HG02981 (cell line): Measurements from ENCODE around the gene GCFC2.
"Not testable (repeated sequence)": the region's sequence is repeated elsewhere in the genome, so short reads cannot be mapped to it uniquely, and the experiment has no call there.

Source experiments
- ATAC-seq: cut with Tn5 transposase; IDR thresholded peaks from one replicate; pipeline ENCODE4 v1.9.1; 2021; ENCODE audit warnings: mild to moderate bottlenecking, moderate library complexity; ENCODE audit not compliant: unreplicated experiment

Gene GCFC2

GRCh38 chr2:75710577-75711253 lies at the start of gene GCFC2:
Gene GCFC2, minus strand, starts transcription at chr2:75710915. Its CDS starts 60 bp downstream, at chr2:75710855.
- ATAC-seq, result peak; percentile 89

- ATAC-seq, result no peak
Observed at GRCh38 chr2:75752828-75753227, 42.1 kb upstream of the GCFC2 start.

GRCh38 chr2:75751824-75752468 lies 41.2 kb upstream of the GCFC2 start:
- ATAC-seq, result no peak

- ATAC-seq, result no peak
Observed at GRCh38 chr2:75751360-75751759, 40.6 kb upstream of the GCFC2 start.

- no peak for ATAC-seq
Observed at GRCh38 chr2:75737961-75738360, 27.2 kb upstream of the GCFC2 start.

GRCh38 chr2:75736276-75736675 lies 25.6 kb upstream of the GCFC2 start:
- no peak for ATAC-seq

GRCh38 chr2:75729861-75730260 lies 19.1 kb upstream of the GCFC2 start:
- ATAC-seq, result no peak

GRCh38 chr2:75728614-75729419 lies 18.1 kb upstream of the GCFC2 start:
- ATAC-seq, result no peak

GRCh38 chr2:75722687-75723086 lies 12.0 kb upstream of the GCFC2 start:
- ATAC-seq, result no peak

GRCh38 chr2:75720525-75720924 lies 9.8 kb upstream of the GCFC2 start:
- ATAC-seq, result no peak

- no peak for ATAC-seq
Observed at GRCh38 chr2:75719616-75720015, 8.9 kb upstream of the GCFC2 start.

GRCh38 chr2:75716406-75716805 lies 5.7 kb upstream of the GCFC2 start:
- no peak for ATAC-seq

GRCh38 chr2:75711590-75711989 lies 875 bp upstream of the GCFC2 start:
- not testable (repeated sequence) for ATAC-seq

- no peak for ATAC-seq
Observed at GRCh38 chr2:75710220-75710576, 517 bp downstream of the GCFC2 start.

GRCh38 chr2:75709297-75709696 lies 1.4 kb downstream of the GCFC2 start:
- ATAC-seq, result no peak

- no peak for ATAC-seq
Observed at GRCh38 chr2:75707901-75708300, 2.8 kb downstream of the GCFC2 start.

GRCh38 chr2:75705921-75706320 lies 4.8 kb downstream of the GCFC2 start:
- no peak for ATAC-seq

GRCh38 chr2:75703589-75704287 lies 7.0 kb downstream of the GCFC2 start:
- ATAC-seq, result no peak

- no peak for ATAC-seq
Observed at GRCh38 chr2:75702593-75702992, 8.1 kb downstream of the GCFC2 start.

GRCh38 chr2:75698918-75699317 lies 11.8 kb downstream of the GCFC2 start:
- no peak for ATAC-seq

- ATAC-seq, result no peak
Observed at GRCh38 chr2:75688196-75688595, 22.5 kb downstream of the GCFC2 start.
